Skeletal muscle tissue (tissue), 4 donors: ENCODE data around the gene USP35. TPM values are rescaled to one million over a fixed set of nuclear protein-coding genes. Genes with fewer than 3 reads are reported as not detected.

Experiments used
- H3K27ac ChIP-seq: one replicate; pipeline ENCODE4 v1.7.0; 2013; ENCODE audit warnings: mild to moderate bottlenecking, low read depth, low read length, inconsistent platforms
- H3K27me3 ChIP-seq, 3 donors: one replicate each; pipeline ENCODE4 v1.7.0; 2013; ENCODE audit warnings: low read length in 3 of 3; ENCODE audit not compliant: control insufficient read depth in 3 of 3, insufficient read depth in 3 of 3
- H3K36me3 ChIP-seq, 3 donors: one replicate each; pipeline ENCODE4 v1.7.0; 2013; ENCODE audit warnings: low read length in 3 of 3; ENCODE audit not compliant: control insufficient read depth in 3 of 3, insufficient read depth in 3 of 3
- H3K4me1 ChIP-seq, 3 donors: one replicate each; pipeline ENCODE4 v1.7.0; 2013; ENCODE audit warnings: low read length in 3 of 3, mild to moderate bottlenecking in 3 of 3; ENCODE audit not compliant: control insufficient read depth in 3 of 3, insufficient read depth in 3 of 3
- H3K4me3 ChIP-seq, 3 donors: one replicate each; pipeline ENCODE4 v1.7.0; 2013; ENCODE audit warnings: low read length in 3 of 3
- H3K9ac ChIP-seq, 3 donors: one replicate each; pipeline ENCODE4 v1.7.0; 2013; ENCODE audit warnings: low read length in 3 of 3, mild to moderate bottlenecking in 3 of 3, moderate library complexity in 2 of 3, low read depth in 1 of 3
- H3K9me3 ChIP-seq, 3 donors: one replicate each; pipeline ENCODE4 v1.7.0; 2013; ENCODE audit warnings: low read length in 3 of 3; ENCODE audit not compliant: control insufficient read depth in 3 of 3
- total RNA-seq: library from RNA; depleted of rRNA; stranded (reverse); fragments of >200 nt; gene quantifications from one replicate; pipeline ENCODE4 v1.2.3, GENCODE V29; 2014
- donor health status: Osteomylitis.

The USP35 gene
- total RNA-seq, 1 donor from 2014 or later = 4.7 TPM

GRCh38 chr11:78151804-78152203 is 36.9 kb upstream of the USP35 start:
- Histone ChIP-seq H3K27ac (no peak overlapping the region), H3K4me1 (peaks cover 0 to 6% (median 5%) of the 10 kb centered on the region in 3 donors), H3K9ac (no peak overlapping the region), H3K4me3 (no peak overlapping the region), H3K36me3 (no peaks in the 10 kb centered on the region), H3K27me3 (no peaks in the 10 kb centered on the region), H3K9me3 (no peaks in the 10 kb centered on the region)

GRCh38 chr11:78156127-78156844 is 32.4 kb upstream of the USP35 start:
- Histone ChIP-seq H3K27me3 (no peaks in the 10 kb centered on the region), H3K4me3 (no peak overlapping the region), H3K36me3 (no peaks in the 10 kb centered on the region), H3K27ac (no peak overlapping the region), H3K9me3 (no peaks in the 10 kb centered on the region), H3K9ac (no peak overlapping the region), H3K4me1 (no peaks in the 10 kb centered on the region)

- H3K27ac ChIP-seq = no peak overlapping the region
- H3K9ac ChIP-seq = no peak overlapping the region
- no peaks in the 10 kb centered on the region for H3K27me3 ChIP-seq
- H3K4me1 ChIP-seq = peaks cover 0 to 5% (median 0%) of the 10 kb centered on the region in 3 donors
- no peaks in the 10 kb centered on the region for H3K36me3 ChIP-seq
- H3K9me3 ChIP-seq = no peaks in the 10 kb centered on the region
- no peak overlapping the region for H3K4me3 ChIP-seq
These were observed 29.6 kb upstream of the USP35 start for GRCh38 chr11:78158987-78159652.

GRCh38 chr11:78160557-78160956 is 28.2 kb upstream of the USP35 start:
- H3K36me3 ChIP-seq = no peaks in the 10 kb centered on the region
- H3K27ac ChIP-seq = no peak overlapping the region
- no peak overlapping the region for H3K4me3 ChIP-seq
- H3K9ac ChIP-seq = no peak overlapping the region
- no peaks in the 10 kb centered on the region for H3K27me3 ChIP-seq
- no peaks in the 10 kb centered on the region for H3K9me3 ChIP-seq
- peaks cover 0 to 5% (median 3%) of the 10 kb centered on the region in 3 donors for H3K4me1 ChIP-seq

- H3K4me3 ChIP-seq = no peak overlapping the region
- H3K36me3 ChIP-seq = no peaks in the 10 kb centered on the region
- H3K4me1 ChIP-seq = peaks cover 0 to 5% (median 3%) of the 10 kb centered on the region in 3 donors
- H3K9ac ChIP-seq = no peak overlapping the region
- no peaks in the 10 kb centered on the region for H3K9me3 ChIP-seq
- no peaks in the 10 kb centered on the region for H3K27me3 ChIP-seq
- H3K27ac ChIP-seq = no peak overlapping the region
These were observed 27.4 kb upstream of the USP35 start for GRCh38 chr11:78161346-78161745.

- no peak overlapping the region for H3K27ac ChIP-seq
- H3K27me3 ChIP-seq = no peaks in the 10 kb centered on the region
- H3K36me3 ChIP-seq = no peaks in the 10 kb centered on the region
- no peaks in the 10 kb centered on the region for H3K9me3 ChIP-seq
- no peak overlapping the region for H3K4me3 ChIP-seq
- H3K4me1 ChIP-seq = peaks cover 0 to 5% (median 3%) of the 10 kb centered on the region in 3 donors
- H3K9ac ChIP-seq = no peak overlapping the region
These were observed 26.8 kb upstream of the USP35 start for GRCh38 chr11:78161962-78162371.

- Histone ChIP-seq H3K36me3 (no peaks in the 10 kb centered on the region), H3K27ac (peak overlapping the region; percentile 5), H3K4me1 (peaks cover 7 to 12% (median 11%) of the 10 kb centered on the region in 3 donors)
These were observed 24.9 kb upstream of the USP35 start for GRCh38 chr11:78163828-78164227.

GRCh38 chr11:78164471-78164870 is 24.2 kb upstream of the USP35 start:
- H3K4me1 ChIP-seq = peaks cover 10 to 14% (median 13%) of the 10 kb centered on the region in 3 donors
- no peak overlapping the region for H3K4me3 ChIP-seq
- no peaks in the 10 kb centered on the region for H3K27me3 ChIP-seq
- no peak overlapping the region for H3K9ac ChIP-seq
- H3K36me3 ChIP-seq = no peaks in the 10 kb centered on the region
- H3K27ac ChIP-seq = no peak overlapping the region
- H3K9me3 ChIP-seq = no peaks in the 10 kb centered on the region

More at GRCh38 chr11:78163828-78164227, 24.9 kb upstream of the USP35 start:
- Histone ChIP-seq H3K9me3 (no peaks in the 10 kb centered on the region), H3K4me3 (no peak overlapping the region), H3K27me3 (no peaks in the 10 kb centered on the region), H3K9ac (peak overlapping the region in 1 of 3 donors; percentile 45)

GRCh38 chr11:78166855-78167469 is 21.8 kb upstream of the USP35 start:
- Histone ChIP-seq H3K4me1 (peaks cover 16 to 19% (median 18%) of the 10 kb centered on the region in 3 donors), H3K27ac (no peak overlapping the region)

More at GRCh38 chr11:78166855-78167469, 21.8 kb upstream of the USP35 start:
- Histone ChIP-seq H3K4me3 (no peak overlapping the region), H3K27me3 (no peaks in the 10 kb centered on the region), H3K9me3 (no peaks in the 10 kb centered on the region), H3K9ac (no peak overlapping the region), H3K36me3 (peaks cover under 1 to 2% (median 2%) of the 10 kb centered on the region in 3 donors)
